BJ (cell line): ENCODE data around the gene HSPA4. TPM values are rescaled to one million over a fixed set of nuclear protein-coding genes. Genes with fewer than 3 reads are reported as not detected.

Experiments
- CTCF ChIA-PET: fragments of 350-600 bp; formaldehyde crosslinking; extraction: SDS; loops from one replicate; lab custom pipeline; 2021; ENCODE audit warnings: antibody characterized with exemption, inconsistent platforms; lab: Yijun Ruan, JAX
- POLR2A ChIA-PET: fragments of 300-600 bp; sonication (Branson Sonifier 250); formaldehyde crosslinking; extraction: SDS; loops from one replicate; lab custom pipeline; 2021; ENCODE audit warnings: antibody characterized with exemption; lab: Charles Lee
- DNase-seq: peaks from one replicate; pipeline ENCODE4 v3.0.0-alpha.2; 2011; ENCODE audit warnings: low read depth
- H3K27me3 ChIP-seq: 2 replicates; pipeline ENCODE4 v1.6.0; 2011; ENCODE audit warnings: low read length; ENCODE audit not compliant: control insufficient read depth, insufficient read depth
- H3K36me3 ChIP-seq: 2 replicates; pipeline ENCODE4 v1.5.1; 2011; ENCODE audit warnings: low read length; ENCODE audit not compliant: control insufficient read depth, insufficient read depth
- H3K4me3 ChIP-seq: 2 replicates; pipeline ENCODE4 v1.5.1; 2011; ENCODE audit warnings: low read depth, mild to moderate bottlenecking, control low read depth, low read length
- polyA plus RNA-seq: library from polyadenylated mRNA; depleted of rRNA; stranded (reverse); fragments of >200 nt; gene quantifications from 2 replicates; pipeline ENCODE4 v1.2.3, GENCODE V29; 2011; rRNA removed
- small RNA-seq: library from RNA; depleted of rRNA; stranded (forward); fragments of <200 nt; gene quantifications from one replicate; pipeline ENCODE3, GENCODE V24; 2012; ENCODE audit warnings: low replicate concordance, low read depth; ENCODE audit not compliant: insufficient read length
- TF ChIP-seq, protein P1 (sequence below): IDR thresholded peaks from 2 replicates; pipeline ENCODE4 v1.5.1; 2011; ENCODE audit warnings: low read depth, mild to moderate bottlenecking, control low read depth, inconsistent platforms, low read length, moderate library complexity; ENCODE audit not compliant: insufficient read depth

HSPA4 gene
- polyA plus RNA-seq, 1 experiment, result 16.8 TPM

DNA sequence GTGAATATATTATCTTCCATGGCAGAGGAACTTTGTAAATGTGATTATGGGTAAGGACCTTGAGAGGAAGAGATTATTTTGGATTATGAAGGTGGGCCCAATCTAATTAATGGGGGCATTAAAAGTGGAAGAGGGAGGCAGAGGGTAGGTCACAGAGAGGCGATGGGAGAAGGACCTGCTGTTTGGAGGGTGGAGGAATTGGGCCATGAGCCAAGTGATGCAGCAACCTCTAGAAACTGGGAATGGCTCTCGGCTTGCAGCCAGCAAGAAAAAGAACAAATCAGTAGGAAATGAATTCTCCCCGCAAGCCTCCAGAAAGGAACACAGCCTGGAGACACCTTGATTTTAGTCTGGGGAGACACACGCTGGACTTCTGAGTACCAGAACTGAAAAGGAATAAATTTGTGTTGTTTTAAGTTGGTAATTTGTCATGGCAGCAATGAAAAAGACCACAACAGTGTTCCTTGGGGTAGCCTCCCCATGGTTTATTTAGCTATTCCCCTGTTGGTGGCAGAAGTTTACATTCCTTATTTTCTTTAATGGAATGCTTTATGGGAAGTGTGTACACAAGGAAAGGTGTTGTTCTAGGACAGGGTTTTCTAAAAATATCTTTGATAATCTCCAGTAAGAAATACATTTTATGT lies 103.6 kb downstream of the HSPA4 start:
- TF ChIP-seq, protein P1, sequence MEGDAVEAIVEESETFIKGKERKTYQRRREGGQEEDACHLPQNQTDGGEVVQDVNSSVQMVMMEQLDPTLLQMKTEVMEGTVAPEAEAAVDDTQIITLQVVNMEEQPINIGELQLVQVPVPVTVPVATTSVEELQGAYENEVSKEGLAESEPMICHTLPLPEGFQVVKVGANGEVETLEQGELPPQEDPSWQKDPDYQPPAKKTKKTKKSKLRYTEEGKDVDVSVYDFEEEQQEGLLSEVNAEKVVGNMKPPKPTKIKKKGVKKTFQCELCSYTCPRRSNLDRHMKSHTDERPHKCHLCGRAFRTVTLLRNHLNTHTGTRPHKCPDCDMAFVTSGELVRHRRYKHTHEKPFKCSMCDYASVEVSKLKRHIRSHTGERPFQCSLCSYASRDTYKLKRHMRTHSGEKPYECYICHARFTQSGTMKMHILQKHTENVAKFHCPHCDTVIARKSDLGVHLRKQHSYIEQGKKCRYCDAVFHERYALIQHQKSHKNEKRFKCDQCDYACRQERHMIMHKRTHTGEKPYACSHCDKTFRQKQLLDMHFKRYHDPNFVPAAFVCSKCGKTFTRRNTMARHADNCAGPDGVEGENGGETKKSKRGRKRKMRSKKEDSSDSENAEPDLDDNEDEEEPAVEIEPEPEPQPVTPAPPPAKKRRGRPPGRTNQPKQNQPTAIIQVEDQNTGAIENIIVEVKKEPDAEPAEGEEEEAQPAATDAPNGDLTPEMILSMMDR, result no peak
- POLR2A ChIA-PET, result no interaction called here

More for the DNA sequence above, 103.6 kb downstream of the HSPA4 start:
- DNase-seq, result no peak
- CTCF ChIA-PET, result no interaction called here
- H3K27me3 ChIP-seq, result no peaks in the 10 kb centered on the region
- no peaks in the 10 kb centered on the region for H3K36me3 ChIP-seq
- no peak overlapping the region for H3K4me3 ChIP-seq

Small RNAs within 50 kb of the gene (small RNA-seq; reads per million reads assigned to genes)
- not detected for gene AC113410.1
- gene AC113410.3, result not detected

Other genes starting within 250 kb of the HSPA4 start
- gene SOWAHA, start 238.7 kb upstream of the HSPA4 start, polyA plus RNA-seq, result 0.02 TPM in 1 of 2 replicates, not detected in the other
- gene SHROOM1, start 221.4 kb upstream of the HSPA4 start, polyA plus RNA-seq, result 6.4 and 8.5 TPM in 2 replicates
- gene GDF9, start 185.5 kb upstream of the HSPA4 start, polyA plus RNA-seq, result 0.15 and 0.20 TPM in 2 replicates
- 289 and 292 TPM in 2 replicates for gene UQCRQ, start 185.4 kb upstream of the HSPA4 start, polyA plus RNA-seq
- 0.31 and 0.70 TPM in 2 replicates for gene LEAP2, start 178.3 kb upstream of the HSPA4 start, polyA plus RNA-seq
- 42.5 and 44.2 TPM in 2 replicates for gene AFF4, start 88.4 kb upstream of the HSPA4 start, polyA plus RNA-seq
- 21.1 TPM in 2 replicates for gene ZCCHC10, start 25.5 kb upstream of the HSPA4 start, polyA plus RNA-seq